OCI-LY1 (cell line): Measurements from ENCODE around the gene DLX6.

Source experiments
- H2AFZ ChIP-seq: fragments of 200-600 bp; sonication (generic), shearing (Covaris generic); 2 replicates; pipeline ENCODE4 v1.6.0; 2014; ENCODE audit warnings: antibody characterized with exemption, mild to moderate bottlenecking, low read length
- H3F3A ChIP-seq: fragments of 200-600 bp; sonication (generic), shearing (Covaris generic); 2 replicates; pipeline ENCODE4 v1.6.0; 2014; ENCODE audit warnings: mild to moderate bottlenecking, antibody characterized with exemption, low read length, moderate library complexity; ENCODE audit not compliant: insufficient read depth
- H3K27ac ChIP-seq: fragments of 200-600 bp; sonication (generic); 2 replicates; pipeline ENCODE4 v1.5.1; 2014; ENCODE audit warnings: low read length, mixed run types, mild to moderate bottlenecking, low read depth; ENCODE audit not compliant: poor library complexity, severe bottlenecking
- H3K27me3 ChIP-seq: fragments of 200-600 bp; sonication (generic); 2 replicates; pipeline ENCODE4 v1.6.0; 2014; ENCODE audit warnings: antibody characterized with exemption, mild to moderate bottlenecking, low read length, moderate library complexity; ENCODE audit not compliant: insufficient read depth
- H3K36me3 ChIP-seq: fragments of 200-600 bp; sonication (generic); 2 replicates; pipeline ENCODE4 v1.6.1; 2014; ENCODE audit warnings: mild to moderate bottlenecking, antibody characterized with exemption, low read length, moderate library complexity, mixed read lengths; ENCODE audit not compliant: insufficient read depth
- H3K4me1 ChIP-seq: fragments of 200-600 bp; sonication (generic); 2 replicates; pipeline ENCODE4 v1.5.1; 2014; ENCODE audit warnings: mild to moderate bottlenecking, low read length, moderate library complexity; ENCODE audit not compliant: insufficient read depth, severe bottlenecking
- H3K4me2 ChIP-seq: fragments of 200-600 bp; sonication (generic), shearing (Covaris generic); 2 replicates; pipeline ENCODE4 v1.6.1; 2014; ENCODE audit warnings: low read length
- H3K4me3 ChIP-seq: fragments of 200-600 bp; sonication (generic); 2 replicates; pipeline ENCODE4 v1.5.1; 2014; ENCODE audit warnings: low read length, low read depth, mild to moderate bottlenecking, mixed read lengths; ENCODE audit not compliant: poor library complexity, severe bottlenecking
- H3K79me2 ChIP-seq: fragments of 200-600 bp; shearing (Covaris generic); 2 replicates; pipeline ENCODE4 v1.6.1; 2016; ENCODE audit warnings: mixed run types, low read length, mixed read lengths; ENCODE audit not compliant: insufficient read depth
- H3K9ac ChIP-seq: fragments of 200-600 bp; sonication (generic), shearing (Covaris generic); 2 replicates; pipeline ENCODE4 v1.6.1; 2014; ENCODE audit warnings: mild to moderate bottlenecking, low read length, mixed read lengths
- H3K9me2 ChIP-seq: fragments of 200-600 bp; sonication (generic), shearing (Covaris generic); 2 replicates; pipeline ENCODE4 v1.6.1; 2014; ENCODE audit warnings: low read depth, mild to moderate bottlenecking, low read length, mixed read lengths
- H3K9me3 ChIP-seq: fragments of 200-600 bp; shearing (Covaris generic); 2 replicates; pipeline ENCODE4 v1.6.1; 2014; ENCODE audit warnings: low read length, mixed read lengths
- H4K20me1 ChIP-seq: fragments of 200-600 bp; sonication (generic), shearing (Covaris generic); 2 replicates; pipeline ENCODE4 v1.6.0; 2016; ENCODE audit warnings: mild to moderate bottlenecking, low read length; ENCODE audit not compliant: insufficient read depth
- CTCF ChIP-seq: fragments of 200-600 bp; sonication (generic), shearing (Covaris generic); IDR thresholded peaks from 2 replicates; pipeline ENCODE4 v1.5.1; 2017; ENCODE audit warnings: mild to moderate bottlenecking, antibody characterized with exemption, low read length, moderate library complexity, mixed read lengths
- EZH2 ChIP-seq: fragments of 200-600 bp; sonication (generic), shearing (Covaris generic); IDR thresholded peaks from 2 replicates; pipeline ENCODE4 v1.8.0; 2017; ENCODE audit warnings: borderline replicate concordance, mixed run types, mild to moderate bottlenecking, antibody characterized with exemption, low read length, moderate library complexity, mixed read lengths

Gene DLX6

GRCh38 chr7:97020601-97020995 is 15.2 kb downstream of the DLX6 start:
- no peaks in the 10 kb centered on the region for H3F3A ChIP-seq
- no peaks in the 10 kb centered on the region for H3K79me2 ChIP-seq
- no peaks in the 10 kb centered on the region for H3K36me3 ChIP-seq
- no peak overlapping the region for H3K27ac ChIP-seq
- no peaks in the 10 kb centered on the region for H3K9me2 ChIP-seq
- no peaks in the 10 kb centered on the region for H4K20me1 ChIP-seq
- H3K9ac ChIP-seq = no peak overlapping the region
- no peak overlapping the region for H2AFZ ChIP-seq
- no peaks in the 10 kb centered on the region for H3K4me1 ChIP-seq
- no peak overlapping the region for H3K4me3 ChIP-seq
- no peak for TF ChIP-seq CTCF
- TF ChIP-seq EZH2 = no peak
- H3K4me2 ChIP-seq = no peak overlapping the region
- no peaks in the 10 kb centered on the region; the same call in 1 of the 2 replicates for H3K27me3 ChIP-seq
- H3K9me3 ChIP-seq = no peaks in the 10 kb centered on the region

- Histone ChIP-seq H3K9ac (no peak overlapping the region), H3K4me2 (no peak overlapping the region), H3K4me1 (no peaks in the 10 kb centered on the region), H3F3A (no peaks in the 10 kb centered on the region), H3K27me3 (no peaks in the 10 kb centered on the region; the same call in 1 of the 2 replicates), H3K9me3 (no peaks in the 10 kb centered on the region), H3K79me2 (no peaks in the 10 kb centered on the region), H4K20me1 (no peaks in the 10 kb centered on the region), H3K9me2 (no peaks in the 10 kb centered on the region), H3K4me3 (no peak overlapping the region), H3K27ac (no peak overlapping the region), H2AFZ (no peak overlapping the region), H3K36me3 (no peaks in the 10 kb centered on the region)
- TF ChIP-seq CTCF = no peak
- TF ChIP-seq EZH2 = no peak
These were observed 15.8 kb downstream of the DLX6 start for GRCh38 chr7:97020996-97021746.

GRCh38 chr7:97021747-97022490 is 16.6 kb downstream of the DLX6 start:
- no peak overlapping the region for H3K4me2 ChIP-seq
- H3K9me3 ChIP-seq = no peaks in the 10 kb centered on the region
- H3K79me2 ChIP-seq = no peaks in the 10 kb centered on the region
- no peaks in the 10 kb centered on the region; the same call in 1 of the 2 replicates for H3K27me3 ChIP-seq
- no peak overlapping the region for H3K27ac ChIP-seq
- H4K20me1 ChIP-seq = no peaks in the 10 kb centered on the region
- TF ChIP-seq CTCF (no peak), EZH2 (no peak)
- H3K9ac ChIP-seq = no peak overlapping the region
- no peaks in the 10 kb centered on the region for H3F3A ChIP-seq
- H3K4me3 ChIP-seq = no peak overlapping the region
- no peaks in the 10 kb centered on the region for H3K9me2 ChIP-seq
- no peaks in the 10 kb centered on the region for H3K36me3 ChIP-seq
- no peak overlapping the region for H2AFZ ChIP-seq
- no peaks in the 10 kb centered on the region for H3K4me1 ChIP-seq
